SK-N-SH treated with all-trans-retinoic acid at 6 μM for 48 hours (cell line): ENCODE measurements around the gene CYB561.

Source experiments
- ATAC-seq: fragments of 200-7000 bp; cut with Tn5 transposase; 3 replicates; pipeline ENCODE4 v1.9.1; 2020; ENCODE audit warnings: mild to moderate bottlenecking, moderate library complexity
- BACH2 ChIP-seq: fragments of 250-450 bp; sonication (Bioruptor Pico); IDR thresholded peaks from 2 replicates; pipeline ENCODE4 v1.9.0; 2021; ENCODE audit warnings: mild to moderate bottlenecking, borderline replicate concordance
- CSDC2 ChIP-seq: fragments of 250-450 bp; sonication (Bioruptor Pico); IDR thresholded peaks from 2 replicates; pipeline ENCODE4 v1.5.0; 2020; ENCODE audit warnings: mild to moderate bottlenecking, moderate library complexity
- CSRNP3 ChIP-seq: fragments of 250-450 bp; sonication (Bioruptor Pico); IDR thresholded peaks from 2 replicates; pipeline ENCODE4 v1.5.1; 2021; ENCODE audit warnings: mild to moderate bottlenecking, moderate library complexity
- ESRRG ChIP-seq: fragments of 250-450 bp; sonication (Bioruptor Pico); IDR thresholded peaks from 2 replicates; pipeline ENCODE4 v1.6.1; 2021; ENCODE audit warnings: mild to moderate bottlenecking
- GLIS3 ChIP-seq: fragments of 250-450 bp; sonication (Bioruptor Pico); IDR thresholded peaks from 2 replicates; pipeline ENCODE4 v1.5.0; 2020; ENCODE audit warnings: mild to moderate bottlenecking, moderate library complexity
- ISL1 ChIP-seq: fragments of 250-450 bp; sonication (Bioruptor Pico); IDR thresholded peaks from 2 replicates; pipeline ENCODE4 v2.1.2; 2022; ENCODE audit warnings: mild to moderate bottlenecking, moderate library complexity
- OSR1 ChIP-seq: fragments of 250-450 bp; sonication (Bioruptor Pico); IDR thresholded peaks from 2 replicates; pipeline ENCODE4 v1.8.0; 2022; ENCODE audit warnings: moderate library complexity, mild to moderate bottlenecking, inconsistent platforms
- PATZ1 ChIP-seq: fragments of 250-450 bp; sonication (Bioruptor Pico); IDR thresholded peaks from 2 replicates; pipeline ENCODE4 v1.8.0; 2020; ENCODE audit warnings: mild to moderate bottlenecking, moderate library complexity, borderline replicate concordance
- POU6F1 ChIP-seq: fragments of 250-450 bp; sonication (Bioruptor Pico); IDR thresholded peaks from 2 replicates; pipeline ENCODE4 v1.8.0; 2021; ENCODE audit warnings: low read depth, mild to moderate bottlenecking, moderate library complexity, borderline replicate concordance
- PPARA ChIP-seq: fragments of 250-450 bp; sonication (Bioruptor Pico); IDR thresholded peaks from 2 replicates; pipeline ENCODE4 v1.5.0; 2020; ENCODE audit warnings: mild to moderate bottlenecking, borderline replicate concordance
- RARB ChIP-seq: fragments of 250-450 bp; sonication (Bioruptor Pico); IDR thresholded peaks from 2 replicates; pipeline ENCODE4 v1.8.0; 2021; ENCODE audit warnings: mild to moderate bottlenecking, moderate library complexity
- SNAI2 ChIP-seq: fragments of 250-450 bp; sonication (Bioruptor Pico); IDR thresholded peaks from 2 replicates; pipeline ENCODE4 v1.5.0; 2020; ENCODE audit warnings: mild to moderate bottlenecking, moderate library complexity
- TCF4 ChIP-seq: fragments of 250-450 bp; sonication (Bioruptor Pico); IDR thresholded peaks from 2 replicates; pipeline ENCODE4 v1.8.0; 2021; ENCODE audit warnings: mild to moderate bottlenecking, moderate library complexity, borderline replicate concordance
- TSHZ2 ChIP-seq: fragments of 250-450 bp; sonication (Bioruptor Pico); IDR thresholded peaks from 2 replicates; pipeline ENCODE4 v1.5.0; 2020; ENCODE audit warnings: mild to moderate bottlenecking, moderate library complexity
- ZC3H10 ChIP-seq: fragments of 250-450 bp; sonication (Bioruptor Pico); IDR thresholded peaks from 2 replicates; pipeline ENCODE4 v1.5.1; 2021; ENCODE audit warnings: mild to moderate bottlenecking, moderate library complexity
- ZFP3 ChIP-seq: fragments of 250-450 bp; sonication (Bioruptor Pico); IDR thresholded peaks from 2 replicates; pipeline ENCODE4 v1.5.0; 2020; ENCODE audit warnings: mild to moderate bottlenecking, moderate library complexity
- ZNF70 ChIP-seq: fragments of 450-650 bp; formaldehyde crosslinking; IDR thresholded peaks from 2 replicates; pipeline ENCODE4 v1.5.0; 2020; ENCODE audit warnings: mild to moderate bottlenecking, moderate library complexity
- ZNF8 ChIP-seq: fragments of 450-650 bp; formaldehyde crosslinking; IDR thresholded peaks from 2 replicates; pipeline ENCODE4 v1.5.0; 2020; ENCODE audit warnings: mild to moderate bottlenecking, moderate library complexity

Gene CYB561

GRCh38 chr17:63419949-63420867 is 25.9 kb downstream of the CYB561 start:
- TF ChIP-seq PATZ1 (CRISPR knock-in tag), result no peak
- TF ChIP-seq TSHZ2 (CRISPR knock-in tag), result no peak
- no peak for TF ChIP-seq ZFP3 (CRISPR knock-in tag)
- TF ChIP-seq RARB (CRISPR knock-in tag), result no peak
- TF ChIP-seq ESRRG, result no peak
- TF ChIP-seq POU6F1 (CRISPR knock-in tag), result no peak
- no peak for ATAC-seq

- TF ChIP-seq OSR1 (CRISPR knock-in tag) (no peak), ZFP3 (CRISPR knock-in tag) (no peak), BACH2 (CRISPR knock-in tag) (no peak), GLIS3 (CRISPR knock-in tag) (no peak), ESRRG (no peak), RARB (CRISPR knock-in tag) (no peak), CSRNP3 (CRISPR knock-in tag) (no peak), ISL1 (CRISPR knock-in tag) (no peak), ZNF8 (CRISPR knock-in tag) (no peak), SNAI2 (no peak), POU6F1 (CRISPR knock-in tag) (no peak)
- TF ChIP-seq, all 23 proteins: peak for 0
- no peak for ATAC-seq
Observed at GRCh38 chr17:63419398-63419797, 26.7 kb downstream of the CYB561 start.

GRCh38 chr17:63418540-63418939 is 27.6 kb downstream of the CYB561 start:
- no peak for ATAC-seq
- no peak for TF ChIP-seq RARB (CRISPR knock-in tag)
- TF ChIP-seq ZNF8 (CRISPR knock-in tag), result no peak
- TF ChIP-seq ZFP3 (CRISPR knock-in tag), result no peak
- TF ChIP-seq TSHZ2 (CRISPR knock-in tag), result no peak
- TF ChIP-seq POU6F1 (CRISPR knock-in tag), result no peak
- no peak for TF ChIP-seq PPARA (CRISPR knock-in tag)
- TF ChIP-seq ESRRG, result no peak
- no peak for TF ChIP-seq PATZ1 (CRISPR knock-in tag)
- no peak for TF ChIP-seq ZC3H10 (CRISPR knock-in tag)
- TF ChIP-seq CSDC2 (CRISPR knock-in tag), result no peak
- TF ChIP-seq ISL1 (CRISPR knock-in tag), result no peak
- TF ChIP-seq TCF4 (CRISPR knock-in tag), result no peak
- TF ChIP-seq ZNF70, result no peak
- no peak for TF ChIP-seq BACH2 (CRISPR knock-in tag)
